ENCODE measurements around the gene GSS. TPM values are rescaled to one million over a fixed set of nuclear protein-coding genes. Genes with fewer than 3 reads are reported as not detected.
"Not testable (repeated sequence)": the region's sequence is repeated elsewhere in the genome, so short reads cannot be mapped to it uniquely, and the experiment has no call there.

Gene GSS
- polyA plus RNA-seq, 1 donor = 19.1 TPM

- H3K4me3 ChIP-seq (ENCODE audit: low read length) = no peak overlapping the region
- no peak overlapping the region for H3K27ac ChIP-seq (ENCODE audit: low read length)
- 83% methylated on average over 1 of the region's 1 CpG for WGBS (ENCODE audit: insufficient coverage, low lambda C conversion rate)
- DNase-seq = no peak
- no peaks in the 10 kb centered on the region for H3K9me3 ChIP-seq (ENCODE audit: control insufficient read depth, low read depth, low read length)
- peaks cover 7% of the 10 kb centered on the region for H3K4me1 ChIP-seq (ENCODE audit: control insufficient read depth, insufficient read depth, low read length)
- H3K27me3 ChIP-seq (ENCODE audit: control insufficient read depth, insufficient read depth, low read length) = no peaks in the 10 kb centered on the region
- peaks cover 15% of the 10 kb centered on the region for H3K36me3 ChIP-seq (ENCODE audit: control insufficient read depth, insufficient read depth, low read length)
Measured at GRCh38 chr20:34884260-34884659, 71.3 kb downstream of the GSS start.

GRCh38 chr20:34883809-34884208 lies 71.8 kb downstream of the GSS start:
- peaks cover 7% of the 10 kb centered on the region for H3K4me1 ChIP-seq (ENCODE audit: control insufficient read depth, insufficient read depth, low read length)
- H3K27me3 ChIP-seq (ENCODE audit: control insufficient read depth, insufficient read depth, low read length) = no peaks in the 10 kb centered on the region
- no peak for DNase-seq
- WGBS (ENCODE audit: insufficient coverage, low lambda C conversion rate) = no CpG with 5 or more reads among the region's 4 CpGs
- H3K27ac ChIP-seq (ENCODE audit: low read length) = no peak overlapping the region
- H3K36me3 ChIP-seq (ENCODE audit: control insufficient read depth, insufficient read depth, low read length) = peaks cover 15% of the 10 kb centered on the region
- H3K4me3 ChIP-seq (ENCODE audit: low read length) = no peak overlapping the region
- H3K9me3 ChIP-seq (ENCODE audit: control insufficient read depth, low read depth, low read length) = no peaks in the 10 kb centered on the region

GRCh38 chr20:34883087-34883688 lies 72.4 kb downstream of the GSS start:
- H3K27ac ChIP-seq (ENCODE audit: low read length) = no peak overlapping the region
- H3K27me3 ChIP-seq (ENCODE audit: control insufficient read depth, insufficient read depth, low read length) = no peaks in the 10 kb centered on the region
- no peak overlapping the region for H3K4me3 ChIP-seq (ENCODE audit: low read length)
- peaks cover 7% of the 10 kb centered on the region for H3K4me1 ChIP-seq (ENCODE audit: control insufficient read depth, insufficient read depth, low read length)
- peaks cover 15% of the 10 kb centered on the region for H3K36me3 ChIP-seq (ENCODE audit: control insufficient read depth, insufficient read depth, low read length)
- H3K9me3 ChIP-seq (ENCODE audit: control insufficient read depth, low read depth, low read length) = no peaks in the 10 kb centered on the region
- DNase-seq = no peak

GRCh38 chr20:34881689-34882088 lies 73.9 kb downstream of the GSS start:
- DNase-seq = no peak
- Histone ChIP-seq H3K4me1 (ENCODE audit: control insufficient read depth, insufficient read depth, low read length) (peaks cover 13% of the 10 kb centered on the region), H3K27ac (ENCODE audit: low read length) (no peak overlapping the region), H3K9me3 (ENCODE audit: control insufficient read depth, low read depth, low read length) (no peaks in the 10 kb centered on the region), H3K36me3 (ENCODE audit: control insufficient read depth, insufficient read depth, low read length) (peaks cover 13% of the 10 kb centered on the region), H3K27me3 (ENCODE audit: control insufficient read depth, insufficient read depth, low read length) (no peaks in the 10 kb centered on the region), H3K4me3 (ENCODE audit: low read length) (no peak overlapping the region)
- WGBS (ENCODE audit: insufficient coverage, low lambda C conversion rate) = 44% methylated on average over 1 of the region's 2 CpGs

- no CpG with 5 or more reads among the region's 7 CpGs for WGBS (ENCODE audit: insufficient coverage, low lambda C conversion rate)
- not testable (repeated sequence) for H3K27me3 ChIP-seq (ENCODE audit: control insufficient read depth, insufficient read depth, low read length); H3K27ac ChIP-seq (ENCODE audit: low read length); H3K9me3 ChIP-seq (ENCODE audit: control insufficient read depth, low read depth, low read length); DNase-seq; H3K4me3 ChIP-seq (ENCODE audit: low read length)
- H3K4me1 ChIP-seq (ENCODE audit: control insufficient read depth, insufficient read depth, low read length) = peaks cover 13% of the 10 kb centered on the region
- peaks cover 13% of the 10 kb centered on the region for H3K36me3 ChIP-seq (ENCODE audit: control insufficient read depth, insufficient read depth, low read length)
Measured at GRCh38 chr20:34880971-34881370, 74.6 kb downstream of the GSS start.

- H3K4me3 ChIP-seq (ENCODE audit: low read length) = no peak overlapping the region
- H3K27me3 ChIP-seq (ENCODE audit: control insufficient read depth, insufficient read depth, low read length) = no peaks in the 10 kb centered on the region
- WGBS (ENCODE audit: insufficient coverage, low lambda C conversion rate) = 36% methylated on average over 4 of the region's 6 CpGs
- H3K9me3 ChIP-seq (ENCODE audit: control insufficient read depth, low read depth, low read length) = no peaks in the 10 kb centered on the region
- DNase-seq = peak in 1 of 2 donors; percentile 65
- peaks cover 19% of the 10 kb centered on the region for H3K4me1 ChIP-seq (ENCODE audit: control insufficient read depth, insufficient read depth, low read length)
- peaks cover 11% of the 10 kb centered on the region for H3K36me3 ChIP-seq (ENCODE audit: control insufficient read depth, insufficient read depth, low read length)
- H3K27ac ChIP-seq (ENCODE audit: low read length) = no peak overlapping the region
Measured at GRCh38 chr20:34880215-34880850, 75.3 kb downstream of the GSS start.

Other genes with a start within 250 kb of the GSS start
- gene NCOA6, start 130.2 kb downstream of the GSS start, polyA plus RNA-seq = 25.7 TPM
- 7.9 TPM for gene GGT7, start 83.0 kb downstream of the GSS start, polyA plus RNA-seq
- gene ACSS2, start 79.2 kb downstream of the GSS start, polyA plus RNA-seq = 30.4 TPM
- gene MYH7B, start 62 bp upstream of the GSS start, polyA plus RNA-seq = 0.46 TPM
- 51.6 TPM for gene TRPC4AP, start 137.0 kb upstream of the GSS start, polyA plus RNA-seq
- gene EDEM2, start 191.5 kb upstream of the GSS start, polyA plus RNA-seq = 18.6 TPM
- gene PROCR, start 216.3 kb upstream of the GSS start, polyA plus RNA-seq = 31.5 TPM